NCI-H1105 treated with DMSO at 0.1 percent for 48 hours (cell line): ENCODE results near the gene DOCK2.
"Not testable (repeated sequence)": the region's sequence is repeated elsewhere in the genome, so short reads cannot be mapped to it uniquely, and the experiment has no call there.

Experiments
- DNase-seq: peaks from one replicate; lab custom pipeline; 2025; lab: John Stamatoyannopoulos, UW

Gene DOCK2

GRCh38 chr5:170056561-170057267, 419.6 kb downstream of the DOCK2 start:
- DNase-seq, result no peak

- DNase-seq, result no peak
These were observed 420.2 kb downstream of the DOCK2 start for GRCh38 chr5:170057311-170057710.

DNA sequence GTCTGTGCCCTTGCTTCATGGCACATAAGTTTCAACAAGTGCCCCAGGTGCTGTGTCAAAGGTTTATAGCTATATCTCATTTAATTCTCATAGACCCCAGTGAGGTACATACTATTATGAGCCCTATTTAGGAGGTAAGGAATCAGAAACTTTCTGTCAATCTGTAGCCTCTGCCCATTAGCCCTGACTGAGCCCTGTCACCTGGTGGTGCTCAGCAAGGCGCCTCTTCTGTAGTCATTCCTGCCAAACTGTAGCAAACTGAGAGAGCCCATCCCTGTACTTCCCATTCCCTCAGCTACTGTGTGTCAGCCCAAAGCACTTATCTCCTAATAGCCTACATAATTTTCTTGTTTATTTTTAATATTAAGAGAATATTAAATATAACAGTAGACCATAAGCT, 422.1 kb downstream of the DOCK2 start:
- DNase-seq, result no peak

DNA sequence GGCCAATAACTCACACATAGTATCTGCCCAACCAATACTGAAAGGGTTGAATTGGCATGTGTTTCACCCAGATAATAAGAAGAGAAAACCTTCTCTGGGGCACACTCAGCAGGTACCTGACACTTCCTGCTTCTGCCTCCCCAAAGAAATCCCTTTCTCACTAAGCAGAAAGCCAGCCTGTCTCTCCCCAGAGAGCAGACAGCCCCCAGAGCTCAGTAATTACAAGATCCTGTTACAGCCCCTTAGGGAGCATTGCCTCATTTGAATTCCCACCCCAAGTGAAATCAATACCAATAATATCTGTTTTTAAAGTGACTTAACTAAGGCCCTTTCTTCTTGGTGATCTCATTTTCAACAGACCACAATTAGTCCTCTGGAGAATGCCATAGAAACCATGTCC, 430.1 kb downstream of the DOCK2 start:
- no peak for DNase-seq

- no peak for DNase-seq
These were observed 430.6 kb downstream of the DOCK2 start for GRCh38 chr5:170067574-170068170.

DNA sequence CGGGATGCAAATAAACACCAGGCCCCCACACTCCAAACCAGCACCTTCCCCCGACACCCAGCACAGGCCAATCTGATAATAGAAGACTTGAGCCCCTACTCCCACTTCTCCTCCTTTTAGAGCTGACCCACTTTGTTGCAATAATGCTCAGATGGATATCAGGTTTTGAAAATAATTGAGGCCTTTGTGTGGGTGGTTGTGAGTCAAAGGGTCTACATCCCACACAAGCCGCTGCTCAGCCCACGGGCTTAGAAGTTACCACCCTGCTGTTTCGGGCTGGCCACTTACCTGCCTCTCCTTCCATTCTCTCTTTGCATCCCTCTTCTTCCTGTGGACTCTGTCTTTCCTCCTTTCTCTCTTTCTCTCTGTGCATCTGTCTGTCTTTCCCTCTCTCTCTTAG, 432.4 kb downstream of the DOCK2 start:
- DNase-seq, result no peak

GRCh38 chr5:170070556-170071412, 433.7 kb downstream of the DOCK2 start:
- DNase-seq, result no peak

GRCh38 chr5:170071748-170072147, 434.7 kb downstream of the DOCK2 start:
- no peak for DNase-seq

DNA sequence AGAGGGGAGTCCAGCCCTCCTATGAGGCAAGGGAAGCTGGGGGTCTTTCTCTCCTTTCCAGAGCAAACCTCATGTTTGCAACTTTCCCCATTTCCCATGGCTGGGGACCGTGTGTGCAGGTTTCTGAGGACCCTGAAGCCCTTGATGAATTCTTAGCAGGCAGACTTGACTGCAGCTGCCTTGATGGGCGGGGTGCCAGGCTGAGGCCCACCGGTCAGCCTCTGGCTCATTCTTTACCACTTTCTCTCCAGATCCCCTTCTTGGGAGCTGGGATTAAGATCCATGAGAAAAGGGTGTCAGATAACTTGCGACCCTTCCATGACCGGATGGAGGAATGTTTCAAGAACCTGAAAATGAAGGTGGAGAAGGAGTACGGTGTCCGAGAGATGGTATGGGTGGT, 438.6 kb downstream of the DOCK2 start:
- DNase-seq, result no peak

GRCh38 chr5:170076211-170076610, 439.1 kb downstream of the DOCK2 start:
- no peak for DNase-seq

GRCh38 chr5:170076739-170077138, 439.7 kb downstream of the DOCK2 start:
- no peak for DNase-seq

DNA sequence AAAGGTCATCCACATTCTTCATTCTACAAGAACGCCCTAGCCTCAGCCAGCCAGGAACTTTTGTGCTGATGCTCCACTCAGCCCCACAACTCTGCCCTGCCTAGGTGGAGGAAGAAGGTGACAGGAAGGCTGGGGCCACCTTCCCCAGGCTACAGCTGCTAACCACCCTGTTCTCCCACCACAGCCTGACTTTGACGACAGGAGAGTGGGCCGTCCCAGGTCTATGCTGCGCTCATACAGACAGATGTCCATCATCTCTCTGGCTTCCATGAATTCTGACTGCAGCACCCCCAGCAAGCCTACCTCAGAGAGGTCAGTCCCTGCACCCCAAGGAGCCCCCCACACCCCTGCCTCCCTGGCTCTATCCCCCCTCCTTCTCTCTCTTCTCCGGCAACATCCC, 440.5 kb downstream of the DOCK2 start:
- DNase-seq, result no peak

GRCh38 chr5:170078458-170078857, 441.4 kb downstream of the DOCK2 start:
- no peak for DNase-seq

DNA sequence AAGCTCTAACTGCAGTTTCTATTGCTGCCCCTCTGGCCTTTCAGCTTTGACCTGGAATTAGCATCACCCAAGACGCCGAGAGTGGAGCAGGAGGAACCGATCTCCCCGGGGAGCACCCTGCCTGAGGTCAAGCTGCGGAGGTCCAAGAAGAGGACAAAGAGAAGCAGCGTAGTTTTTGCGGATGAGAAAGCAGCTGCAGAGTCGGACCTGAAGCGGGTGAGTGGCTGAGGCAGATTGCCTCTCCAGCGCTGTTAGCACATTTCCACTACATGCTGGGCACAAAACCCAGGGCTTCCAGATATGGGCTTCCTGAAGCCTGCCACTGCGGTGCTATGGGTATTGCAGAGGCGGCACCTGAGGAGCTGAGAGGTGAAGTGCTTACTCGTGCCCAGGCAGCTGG, 441.9 kb downstream of the DOCK2 start:
- no peak for DNase-seq

GRCh38 chr5:170080217-170080616, 443.1 kb downstream of the DOCK2 start:
- no peak for DNase-seq

DNA sequence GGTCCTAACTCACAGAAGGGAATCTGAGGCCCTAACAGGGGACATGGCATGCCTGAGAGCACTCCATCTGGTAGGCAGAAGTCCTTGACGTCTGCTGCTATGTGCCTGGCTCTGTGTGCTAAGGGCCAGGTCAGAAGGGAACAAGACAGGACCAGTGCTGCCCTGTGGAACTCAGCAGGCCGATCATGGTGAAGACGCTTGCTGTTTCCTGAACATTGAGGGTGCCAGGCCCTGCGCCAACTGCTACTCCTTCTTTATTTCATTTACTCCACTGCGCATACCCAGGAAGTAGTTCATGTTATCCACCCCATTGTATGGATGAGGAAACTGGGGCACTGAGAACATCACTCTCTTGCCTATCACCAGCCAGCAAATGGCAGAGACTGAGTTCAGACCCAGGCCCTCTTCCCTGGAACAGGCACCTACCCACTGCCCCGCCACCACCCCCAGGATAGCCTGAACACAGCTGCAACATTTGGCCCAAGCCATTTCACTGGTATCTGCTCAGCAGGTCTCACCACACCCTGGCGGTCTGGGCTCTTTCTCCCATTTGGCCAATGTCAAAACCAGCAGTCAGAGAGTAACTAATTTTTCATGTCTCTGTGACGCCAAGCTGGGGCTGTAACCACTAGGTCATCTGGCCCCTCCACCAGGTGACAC, 443.8 kb downstream of the DOCK2 start:
- DNase-seq, result no peak

GRCh38 chr5:170081616-170082015, 444.5 kb downstream of the DOCK2 start:
- no peak for DNase-seq

- DNase-seq, result no peak
These were observed 445.6 kb downstream of the DOCK2 start for GRCh38 chr5:170082701-170083100.

GRCh38 chr5:170087168-170087817, 450.2 kb downstream of the DOCK2 start:
- DNase-seq, result no peak

- DNase-seq, result no peak
These were observed 455.5 kb downstream of the DOCK2 start for GRCh38 chr5:170092455-170093101.

GRCh38 chr5:170094329-170094728, 457.3 kb downstream of the DOCK2 start:
- DNase-seq, result not testable (repeated sequence)
